Lower leg skin (tissue), 3 donors: ENCODE data around the gene OSR1.

Experiments used
- POLR2A ChIP-seq, 2 donors: fragments of 450-650 bp; IDR thresholded peaks; one replicate each; pipeline ENCODE4 v1.6.1; 2016 to 2017; ENCODE audit warnings: antibody characterized with exemption in 2 of 2, mild to moderate bottlenecking in 1 of 2, moderate library complexity in 1 of 2
- TF ChIP-seq, protein P1 (sequence below), 3 donors: fragments of 450-650 bp; IDR thresholded peaks; one replicate each; pipeline ENCODE4 v1.5.1; 2016; ENCODE audit warnings: antibody characterized with exemption in 3 of 3, mild to moderate bottlenecking in 3 of 3, moderate library complexity in 2 of 3

DNA sequence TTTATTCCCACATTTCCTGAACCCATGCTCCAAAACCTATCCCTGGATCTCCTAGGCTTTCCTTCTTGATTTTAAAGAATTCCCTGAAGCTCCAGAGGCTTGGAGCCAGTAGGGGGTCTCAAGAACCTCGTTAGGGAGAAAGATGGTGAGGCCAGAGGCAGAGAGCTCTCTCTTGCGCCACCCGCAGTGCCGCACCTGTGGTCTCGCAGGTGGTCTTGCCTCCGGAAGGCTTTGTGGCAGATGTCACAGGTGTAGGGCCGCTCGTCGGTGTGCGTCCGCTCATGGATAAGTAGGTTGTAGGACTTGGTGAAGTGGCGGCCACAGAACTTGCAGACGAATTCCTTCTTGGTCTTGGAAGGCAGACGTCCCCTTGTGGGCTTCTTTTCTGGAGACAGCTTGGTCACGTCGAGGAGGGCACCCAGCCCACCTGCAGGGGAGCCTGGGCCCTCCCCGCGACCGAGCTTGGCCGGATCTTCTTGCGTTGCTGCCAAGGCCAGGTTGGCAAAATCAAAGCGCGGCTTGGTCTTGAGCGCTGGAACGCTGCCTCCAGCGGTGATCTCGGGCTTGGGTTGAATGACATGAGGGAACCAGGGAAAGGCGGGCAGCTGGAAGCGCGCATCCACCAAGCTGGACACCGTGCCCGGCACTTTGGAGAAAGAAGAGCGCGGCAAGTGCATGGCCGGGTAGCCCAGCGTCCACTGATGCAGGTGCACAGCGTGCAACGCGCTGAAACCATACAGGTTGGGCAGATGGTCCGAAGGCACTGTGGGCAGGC is 5.3 kb downstream of the OSR1 start:
- TF ChIP-seq, protein P1, sequence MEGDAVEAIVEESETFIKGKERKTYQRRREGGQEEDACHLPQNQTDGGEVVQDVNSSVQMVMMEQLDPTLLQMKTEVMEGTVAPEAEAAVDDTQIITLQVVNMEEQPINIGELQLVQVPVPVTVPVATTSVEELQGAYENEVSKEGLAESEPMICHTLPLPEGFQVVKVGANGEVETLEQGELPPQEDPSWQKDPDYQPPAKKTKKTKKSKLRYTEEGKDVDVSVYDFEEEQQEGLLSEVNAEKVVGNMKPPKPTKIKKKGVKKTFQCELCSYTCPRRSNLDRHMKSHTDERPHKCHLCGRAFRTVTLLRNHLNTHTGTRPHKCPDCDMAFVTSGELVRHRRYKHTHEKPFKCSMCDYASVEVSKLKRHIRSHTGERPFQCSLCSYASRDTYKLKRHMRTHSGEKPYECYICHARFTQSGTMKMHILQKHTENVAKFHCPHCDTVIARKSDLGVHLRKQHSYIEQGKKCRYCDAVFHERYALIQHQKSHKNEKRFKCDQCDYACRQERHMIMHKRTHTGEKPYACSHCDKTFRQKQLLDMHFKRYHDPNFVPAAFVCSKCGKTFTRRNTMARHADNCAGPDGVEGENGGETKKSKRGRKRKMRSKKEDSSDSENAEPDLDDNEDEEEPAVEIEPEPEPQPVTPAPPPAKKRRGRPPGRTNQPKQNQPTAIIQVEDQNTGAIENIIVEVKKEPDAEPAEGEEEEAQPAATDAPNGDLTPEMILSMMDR (IDR thresholded peaks at IDR 0.05), result no peak
- no peak for TF ChIP-seq POLR2A (IDR thresholded peaks at IDR 0.05)
